HEK293 (cell line): ENCODE results near the gene ZNF609.
A peak's percentile ranks its signal among the peaks of the same experiment; 100 is the strongest.

Source experiments
- CTCF ChIA-PET: fragments of 350-600 bp; formaldehyde crosslinking; extraction: SDS; loops from one replicate; lab custom pipeline; 2021; ENCODE audit warnings: antibody characterized with exemption; lab: Yijun Ruan, JAX
- POLR2A ChIA-PET: fragments of 300-600 bp; formaldehyde crosslinking; extraction: SDS; loops from one replicate; lab custom pipeline; 2020; ENCODE audit warnings: antibody characterized with exemption, inconsistent platforms; lab: Yijun Ruan, JAX
- H3K27ac ChIP-seq: fragments of 200-500 bp; sonication (Bioruptor generic); 2 replicates; pipeline ENCODE4 v1.5.1; 2014; ENCODE audit warnings: low read depth, low read length, control low read depth, inconsistent platforms; ENCODE audit errors: extremely low read depth
- H3K36me3 ChIP-seq, 2 experiments: fragments of 200-500 bp in 1 of 2; sonication (Bioruptor generic) in 1 of 2; 1 replicate in 1 of 2; 2 replicates in 1 of 2; pipeline ENCODE4 v1.5.1; 2014 to 2017; ENCODE audit warnings: inconsistent platforms in 2 of 2, low read length in 2 of 2; ENCODE audit not compliant: control insufficient read depth in 2 of 2, insufficient read depth in 1 of 2
- H3K4me1 ChIP-seq: fragments of 200-500 bp; sonication (Bioruptor generic); 2 replicates; pipeline ENCODE4 v1.5.1; 2014; ENCODE audit warnings: mild to moderate bottlenecking, low read length, inconsistent platforms; ENCODE audit not compliant: control insufficient read depth, insufficient read depth
- H3K4me3 ChIP-seq: 2 replicates; pipeline ENCODE4 v1.5.1; 2011; ENCODE audit warnings: low read depth, mild to moderate bottlenecking, control low read depth, low read length, moderate library complexity
- H3K9me3 ChIP-seq: fragments of 200-500 bp; sonication (Bioruptor generic); 2 replicates; pipeline ENCODE4 v1.5.1; 2014; ENCODE audit warnings: low read depth, low read length, inconsistent platforms; ENCODE audit not compliant: control insufficient read depth, insufficient read depth
- KLF8 ChIP-seq: fragments of 450-650 bp; formaldehyde crosslinking; IDR thresholded peaks from 2 replicates; pipeline ENCODE4 v1.5.1; 2016; ENCODE audit warnings: missing biosample characterization, missing genetic modification characterization
- PRDM1 ChIP-seq: fragments of 450-650 bp; formaldehyde crosslinking; IDR thresholded peaks from 2 replicates; pipeline ENCODE4; 2016; ENCODE audit warnings: missing biosample characterization, missing genetic modification characterization
- SALL2 ChIP-seq: fragments of 450-650 bp; formaldehyde crosslinking; IDR thresholded peaks from 2 replicates; pipeline ENCODE4 v1.5.0; 2017; ENCODE audit warnings: missing biosample characterization, mild to moderate bottlenecking, missing genetic modification characterization, borderline replicate concordance
- SP2 ChIP-seq: fragments of 450-650 bp; formaldehyde crosslinking; IDR thresholded peaks from 2 replicates; pipeline ENCODE4 v1.5.1; 2016; ENCODE audit warnings: missing biosample characterization, missing genetic modification characterization
- TRIM28 ChIP-seq: IDR thresholded peaks from 2 replicates; pipeline ENCODE4 v1.6.1; 2011; ENCODE audit warnings: low read length, control low read depth, borderline replicate concordance
- ZBTB17 ChIP-seq: fragments of 450-650 bp; formaldehyde crosslinking; IDR thresholded peaks from 2 replicates; pipeline ENCODE4 v1.5.1; 2016; ENCODE audit warnings: missing biosample characterization, missing genetic modification characterization
- ZBTB20 ChIP-seq: fragments of 450-650 bp; formaldehyde crosslinking; IDR thresholded peaks from 2 replicates; pipeline ENCODE4 v1.5.1; 2016; ENCODE audit warnings: missing biosample characterization, missing genetic modification characterization
- ZBTB48 ChIP-seq: fragments of 450-650 bp; formaldehyde crosslinking; IDR thresholded peaks from 2 replicates; pipeline ENCODE4 v1.5.1; 2016; ENCODE audit warnings: missing biosample characterization, missing genetic modification characterization
- ZFHX2 ChIP-seq: fragments of 450-650 bp; formaldehyde crosslinking; conservative IDR thresholded peaks from 2 replicates; pipeline ENCODE4 v1.5.1; 2016; ENCODE audit warnings: missing biosample characterization, missing genetic modification characterization
- ZNF16 ChIP-seq: fragments of 450-650 bp; formaldehyde crosslinking; IDR thresholded peaks from 2 replicates; pipeline ENCODE4 v1.5.1; 2016; ENCODE audit warnings: low read depth, missing biosample characterization, missing genetic modification characterization
- ZNF19 ChIP-seq: fragments of 450-650 bp; formaldehyde crosslinking; IDR thresholded peaks from 2 replicates; pipeline ENCODE4; 2016; ENCODE audit warnings: missing biosample characterization, missing genetic modification characterization, low read depth
- ZNF501 ChIP-seq: fragments of 450-650 bp; formaldehyde crosslinking; IDR thresholded peaks from 2 replicates; pipeline ENCODE4 v1.5.1; 2016; ENCODE audit warnings: missing biosample characterization, missing genetic modification characterization
- ZNF555 ChIP-seq: fragments of 450-650 bp; formaldehyde crosslinking; conservative IDR thresholded peaks from 2 replicates; pipeline ENCODE4 v1.5.1; 2017; ENCODE audit warnings: missing biosample characterization, mild to moderate bottlenecking, missing genetic modification characterization, inconsistent platforms
- ZNF596 ChIP-seq: fragments of 450-650 bp; IDR thresholded peaks from 2 replicates; pipeline ENCODE4 v1.5.0; 2018; ENCODE audit warnings: missing biosample characterization, mild to moderate bottlenecking, missing genetic modification characterization, moderate library complexity
- ZNF629 ChIP-seq: fragments of 450-650 bp; formaldehyde crosslinking; IDR thresholded peaks from 2 replicates; pipeline ENCODE4 v1.5.1; 2017; ENCODE audit warnings: missing biosample characterization, missing genetic modification characterization
- ZNF660 ChIP-seq: fragments of 450-650 bp; IDR thresholded peaks from 2 replicates; pipeline ENCODE4 v1.5.1; 2018; ENCODE audit warnings: missing biosample characterization, mild to moderate bottlenecking, missing genetic modification characterization
- ZNF777 ChIP-seq: fragments of 450-650 bp; formaldehyde crosslinking; IDR thresholded peaks from 2 replicates; pipeline ENCODE4 v1.5.1; 2017; ENCODE audit warnings: missing biosample characterization, missing genetic modification characterization, borderline replicate concordance
- ZSCAN30 ChIP-seq: fragments of 450-650 bp; IDR thresholded peaks from 2 replicates; pipeline ENCODE4 v1.5.1; 2018; ENCODE audit warnings: missing biosample characterization, mild to moderate bottlenecking, missing genetic modification characterization, moderate library complexity
- TF ChIP-seq, protein P1 (sequence below): fragments of 450-650 bp; formaldehyde crosslinking; IDR thresholded peaks from 2 replicates; pipeline ENCODE4 v1.5.1; 2016; ENCODE audit warnings: missing biosample characterization, missing genetic modification characterization
- TF ChIP-seq, protein P2 (sequence below): fragments of 450-650 bp; formaldehyde crosslinking; IDR thresholded peaks from 2 replicates; pipeline ENCODE4 v1.5.1; 2016; ENCODE audit warnings: missing biosample characterization, missing genetic modification characterization
- TF ChIP-seq, protein P3 (sequence below): fragments of 450-650 bp; formaldehyde crosslinking; IDR thresholded peaks from 2 replicates; pipeline ENCODE4 v1.5.1; 2016; ENCODE audit warnings: missing biosample characterization, missing genetic modification characterization
- TF ChIP-seq, protein P4 (sequence below): fragments of 450-650 bp; formaldehyde crosslinking; IDR thresholded peaks from 2 replicates; pipeline ENCODE4 v1.5.1; 2016; ENCODE audit warnings: missing biosample characterization, missing genetic modification characterization

The ZNF609 gene

DNA sequence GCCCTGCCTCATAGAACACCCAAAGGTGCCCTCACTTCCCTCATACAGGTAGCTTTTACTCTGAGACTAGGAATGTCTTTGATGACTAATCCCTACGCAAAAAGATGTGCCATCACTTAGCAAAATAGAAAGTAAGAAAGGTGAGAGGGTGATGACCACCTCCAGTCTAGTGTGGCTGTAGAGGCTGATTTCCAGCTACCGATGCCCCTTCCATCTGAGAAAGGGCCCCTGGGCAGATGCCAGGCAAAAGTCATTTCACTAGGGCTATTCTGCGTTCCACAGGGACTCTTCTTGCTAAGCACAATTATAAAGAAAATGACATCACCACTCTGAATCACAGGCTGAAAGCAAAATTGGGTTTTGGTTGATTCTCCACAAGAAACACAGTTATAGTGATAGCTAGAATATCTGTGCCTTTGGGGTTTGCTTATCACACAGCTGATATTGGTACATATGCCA lies 237.6 kb downstream of the ZNF609 start (continued):
- TF ChIP-seq PRDM1 (tag by site-specific recombination) (peak; percentile 78), ZFHX2 (tag by site-specific recombination) (no peak), ZNF660 (tag by site-specific recombination) (peak; percentile 81; the same call in 1 of the 2 replicates), ZNF629 (tag by site-specific recombination) (peak; percentile 84), ZNF596 (tag by site-specific recombination) (no peak), ZNF501 (tag by site-specific recombination) (no peak)
- TF ChIP-seq, protein P1, sequence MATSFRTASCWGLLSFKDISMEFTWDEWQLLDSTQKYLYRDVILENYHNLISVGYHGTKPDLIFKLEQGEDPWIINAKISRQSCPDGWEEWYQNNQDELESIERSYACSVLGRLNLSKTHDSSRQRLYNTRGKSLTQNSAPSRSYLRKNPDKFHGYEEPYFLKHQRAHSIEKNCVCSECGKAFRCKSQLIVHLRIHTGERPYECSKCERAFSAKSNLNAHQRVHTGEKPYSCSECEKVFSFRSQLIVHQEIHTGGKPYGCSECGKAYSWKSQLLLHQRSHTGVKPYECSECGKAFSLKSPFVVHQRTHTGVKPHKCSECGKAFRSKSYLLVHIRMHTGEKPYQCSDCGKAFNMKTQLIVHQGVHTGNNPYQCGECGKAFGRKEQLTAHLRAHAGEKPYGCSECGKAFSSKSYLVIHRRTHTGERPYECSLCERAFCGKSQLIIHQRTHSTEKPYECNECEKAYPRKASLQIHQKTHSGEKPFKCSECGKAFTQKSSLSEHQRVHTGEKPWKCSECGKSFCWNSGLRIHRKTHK (tag by site-specific recombination), result no peak
- TF ChIP-seq, all 188 proteins: peak for 16

DNA sequence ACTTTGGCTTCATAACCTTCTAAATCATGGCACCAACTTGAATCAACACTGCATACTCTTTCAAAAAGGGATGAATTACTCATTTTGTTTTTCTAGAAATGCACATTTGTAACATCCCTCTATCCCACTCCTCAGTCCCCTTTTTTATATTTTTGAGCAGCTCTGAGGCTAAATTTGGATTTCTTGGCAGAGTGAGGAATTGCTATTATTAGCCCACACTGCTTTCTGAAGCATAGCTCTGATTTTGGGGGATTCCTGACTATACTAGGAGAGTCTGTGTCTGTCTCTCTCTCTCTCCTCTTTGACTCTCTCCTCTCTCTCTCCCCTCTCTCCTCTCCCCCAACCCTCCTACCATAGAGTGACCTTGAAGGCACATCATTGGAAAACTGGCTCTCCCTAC lies 238.4 kb downstream of the ZNF609 start:
- Histone ChIP-seq H3K36me3 (peaks cover 0 to 23% of the 10 kb centered on the region in 2 experiments; a peak in 2 of 3 replicates), H3K4me3 (no peak overlapping the region), H3K27ac (peak overlapping the region; percentile 48), H3K9me3 (no peaks in the 10 kb centered on the region), H3K4me1 (peaks cover 21% of the 10 kb centered on the region)
- CTCF ChIA-PET, result interaction anchor here (1.4 kb wide), 1 partner anchor 12 kb away, joined by 7 read pairs; no protein-coding TSS in a partner anchor
- TF ChIP-seq ZNF555 (tag by site-specific recombination) (no peak), TRIM28 (no peak), ZNF19 (tag by site-specific recombination) (no peak)
- POLR2A ChIA-PET, result no interaction called here

DNA sequence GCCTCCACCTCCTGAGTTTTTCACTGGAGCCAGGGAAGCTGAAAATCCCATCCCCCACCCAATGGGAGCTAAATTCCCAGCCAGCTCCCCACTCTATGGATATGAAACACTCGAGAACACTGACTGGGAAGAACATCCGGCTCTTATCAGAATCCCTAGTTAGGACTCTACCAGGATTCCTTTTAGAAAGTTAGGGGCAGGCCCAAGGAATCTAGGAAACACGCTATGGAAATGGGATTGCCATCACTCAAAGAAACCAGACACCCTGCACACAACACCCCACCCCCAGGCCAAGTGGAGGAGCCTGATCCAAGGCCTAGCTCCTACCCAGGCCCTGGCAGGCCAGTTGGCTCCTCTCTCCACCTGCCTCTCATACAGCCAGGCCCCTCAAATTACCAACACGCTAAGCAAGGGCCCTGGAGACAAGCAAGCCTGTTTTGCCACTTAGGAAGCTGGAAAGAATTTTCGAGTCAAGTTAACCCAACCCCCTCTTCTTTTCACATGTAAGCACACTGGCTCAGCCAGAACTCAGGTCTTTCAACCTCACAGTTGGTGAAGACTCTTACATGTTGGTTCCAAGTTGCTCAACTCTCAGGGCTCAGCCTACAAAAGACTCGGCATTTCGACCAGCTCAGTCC lies 239.5 kb downstream of the ZNF609 start:
- Histone ChIP-seq H3K9me3 (no peaks in the 10 kb centered on the region), H3K36me3 (peaks cover 0 to 19% of the 10 kb centered on the region in 2 experiments; a peak in 1 of 3 replicates), H3K4me3 (no peak overlapping the region), H3K4me1 (peaks cover 21% of the 10 kb centered on the region), H3K27ac (peak overlapping the region; percentile 48)
- CTCF ChIA-PET, result interaction anchor here (0.9 to 1.8 kb wide), 4 partner anchors 10 to 28 kb away, joined by 3 to 7 read pairs (median 5); no protein-coding TSS in a partner anchor
- POLR2A ChIA-PET, result interaction anchor here (0.7 to 1.0 kb wide), 2 partner anchors 65 to 134 kb away, joined by 3 to 4 read pairs; no protein-coding TSS in a partner anchor
- TF ChIP-seq ZSCAN30 (0 out of 2 replicates have a peak, but pooled peaks have one; percentile 15), ZBTB48 (tag by site-specific recombination) (peak; percentile 27; the same call in 1 of the 2 replicates), ZBTB17 (tag by site-specific recombination) (peak; percentile 85), ZNF777 (tag by site-specific recombination) (no peak), SP2 (peak; percentile 14; the same call in 1 of the 2 replicates), KLF8 (tag by site-specific recombination) (0 out of 2 replicates have a peak, but pooled peaks have one; percentile 18), SALL2 (tag by site-specific recombination) (no peak), ZNF16 (no peak), ZBTB20 (tag by site-specific recombination) (peak; percentile 66)
- TF ChIP-seq, protein P2, sequence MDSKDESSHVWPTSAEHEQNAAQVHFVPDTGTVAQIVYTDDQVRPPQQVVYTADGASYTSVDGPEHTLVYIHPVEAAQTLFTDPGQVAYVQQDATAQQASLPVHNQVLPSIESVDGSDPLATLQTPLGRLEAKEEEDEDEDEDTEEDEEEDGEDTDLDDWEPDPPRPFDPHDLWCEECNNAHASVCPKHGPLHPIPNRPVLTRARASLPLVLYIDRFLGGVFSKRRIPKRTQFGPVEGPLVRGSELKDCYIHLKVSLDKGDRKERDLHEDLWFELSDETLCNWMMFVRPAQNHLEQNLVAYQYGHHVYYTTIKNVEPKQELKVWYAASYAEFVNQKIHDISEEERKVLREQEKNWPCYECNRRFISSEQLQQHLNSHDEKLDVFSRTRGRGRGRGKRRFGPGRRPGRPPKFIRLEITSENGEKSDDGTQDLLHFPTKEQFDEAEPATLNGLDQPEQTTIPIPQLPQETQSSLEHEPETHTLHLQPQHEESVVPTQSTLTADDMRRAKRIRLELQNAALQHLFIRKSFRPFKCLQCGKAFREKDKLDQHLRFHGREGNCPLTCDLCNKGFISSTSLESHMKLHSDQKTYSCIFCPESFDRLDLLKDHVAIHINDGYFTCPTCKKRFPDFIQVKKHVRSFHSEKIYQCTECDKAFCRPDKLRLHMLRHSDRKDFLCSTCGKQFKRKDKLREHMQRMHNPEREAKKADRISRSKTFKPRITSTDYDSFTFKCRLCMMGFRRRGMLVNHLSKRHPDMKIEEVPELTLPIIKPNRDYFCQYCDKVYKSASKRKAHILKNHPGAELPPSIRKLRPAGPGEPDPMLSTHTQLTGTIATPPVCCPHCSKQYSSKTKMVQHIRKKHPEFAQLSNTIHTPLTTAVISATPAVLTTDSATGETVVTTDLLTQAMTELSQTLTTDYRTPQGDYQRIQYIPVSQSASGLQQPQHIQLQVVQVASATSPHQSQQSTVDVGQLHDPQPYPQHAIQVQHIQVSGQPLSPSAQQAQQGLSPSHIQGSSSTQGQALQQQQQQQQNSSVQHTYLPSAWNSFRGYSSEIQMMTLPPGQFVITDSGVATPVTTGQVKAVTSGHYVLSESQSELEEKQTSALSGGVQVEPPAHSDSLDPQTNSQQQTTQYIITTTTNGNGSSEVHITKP (tag by site-specific recombination), result peak; percentile 97
- TF ChIP-seq, protein P3, sequence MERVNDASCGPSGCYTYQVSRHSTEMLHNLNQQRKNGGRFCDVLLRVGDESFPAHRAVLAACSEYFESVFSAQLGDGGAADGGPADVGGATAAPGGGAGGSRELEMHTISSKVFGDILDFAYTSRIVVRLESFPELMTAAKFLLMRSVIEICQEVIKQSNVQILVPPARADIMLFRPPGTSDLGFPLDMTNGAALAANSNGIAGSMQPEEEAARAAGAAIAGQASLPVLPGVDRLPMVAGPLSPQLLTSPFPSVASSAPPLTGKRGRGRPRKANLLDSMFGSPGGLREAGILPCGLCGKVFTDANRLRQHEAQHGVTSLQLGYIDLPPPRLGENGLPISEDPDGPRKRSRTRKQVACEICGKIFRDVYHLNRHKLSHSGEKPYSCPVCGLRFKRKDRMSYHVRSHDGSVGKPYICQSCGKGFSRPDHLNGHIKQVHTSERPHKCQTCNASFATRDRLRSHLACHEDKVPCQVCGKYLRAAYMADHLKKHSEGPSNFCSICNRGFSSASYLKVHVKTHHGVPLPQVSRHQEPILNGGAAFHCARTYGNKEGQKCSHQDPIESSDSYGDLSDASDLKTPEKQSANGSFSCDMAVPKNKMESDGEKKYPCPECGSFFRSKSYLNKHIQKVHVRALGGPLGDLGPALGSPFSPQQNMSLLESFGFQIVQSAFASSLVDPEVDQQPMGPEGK, result peak; percentile 63
- TF ChIP-seq, protein P4, sequence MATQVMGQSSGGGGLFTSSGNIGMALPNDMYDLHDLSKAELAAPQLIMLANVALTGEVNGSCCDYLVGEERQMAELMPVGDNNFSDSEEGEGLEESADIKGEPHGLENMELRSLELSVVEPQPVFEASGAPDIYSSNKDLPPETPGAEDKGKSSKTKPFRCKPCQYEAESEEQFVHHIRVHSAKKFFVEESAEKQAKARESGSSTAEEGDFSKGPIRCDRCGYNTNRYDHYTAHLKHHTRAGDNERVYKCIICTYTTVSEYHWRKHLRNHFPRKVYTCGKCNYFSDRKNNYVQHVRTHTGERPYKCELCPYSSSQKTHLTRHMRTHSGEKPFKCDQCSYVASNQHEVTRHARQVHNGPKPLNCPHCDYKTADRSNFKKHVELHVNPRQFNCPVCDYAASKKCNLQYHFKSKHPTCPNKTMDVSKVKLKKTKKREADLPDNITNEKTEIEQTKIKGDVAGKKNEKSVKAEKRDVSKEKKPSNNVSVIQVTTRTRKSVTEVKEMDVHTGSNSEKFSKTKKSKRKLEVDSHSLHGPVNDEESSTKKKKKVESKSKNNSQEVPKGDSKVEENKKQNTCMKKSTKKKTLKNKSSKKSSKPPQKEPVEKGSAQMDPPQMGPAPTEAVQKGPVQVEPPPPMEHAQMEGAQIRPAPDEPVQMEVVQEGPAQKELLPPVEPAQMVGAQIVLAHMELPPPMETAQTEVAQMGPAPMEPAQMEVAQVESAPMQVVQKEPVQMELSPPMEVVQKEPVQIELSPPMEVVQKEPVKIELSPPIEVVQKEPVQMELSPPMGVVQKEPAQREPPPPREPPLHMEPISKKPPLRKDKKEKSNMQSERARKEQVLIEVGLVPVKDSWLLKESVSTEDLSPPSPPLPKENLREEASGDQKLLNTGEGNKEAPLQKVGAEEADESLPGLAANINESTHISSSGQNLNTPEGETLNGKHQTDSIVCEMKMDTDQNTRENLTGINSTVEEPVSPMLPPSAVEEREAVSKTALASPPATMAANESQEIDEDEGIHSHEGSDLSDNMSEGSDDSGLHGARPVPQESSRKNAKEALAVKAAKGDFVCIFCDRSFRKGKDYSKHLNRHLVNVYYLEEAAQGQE (tag by site-specific recombination), result no peak
